ENCODE data around the gene AZIN2. TPM values are rescaled to one million over a fixed set of nuclear protein-coding genes. Genes with fewer than 3 reads are reported as not detected.

Gene AZIN2
- total RNA-seq, 6 experiments from 2014 or later, result 0.62 to 1.2 (median 0.85) TPM

DNA sequence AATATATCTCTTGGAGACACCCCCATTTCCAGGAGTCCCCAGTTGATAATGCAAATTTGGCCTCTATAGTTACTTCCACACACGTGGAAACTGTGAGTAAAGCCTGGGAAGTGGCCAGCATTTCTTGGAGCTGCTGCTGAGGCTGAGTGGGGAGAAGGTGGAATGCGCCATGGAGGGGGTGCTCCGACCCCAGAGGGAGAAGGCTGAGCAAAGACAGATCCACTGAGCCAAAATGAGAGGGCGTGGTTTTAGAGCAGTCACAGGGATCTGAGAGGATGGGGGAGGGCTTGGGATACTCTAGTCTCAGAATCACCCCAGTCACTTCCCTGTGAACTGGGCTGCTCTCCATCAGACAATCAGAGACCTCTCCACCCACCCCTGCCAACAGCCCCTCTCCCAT, 62.2 kb downstream of the AZIN2 start:
- H3K36me3 ChIP-seq, result no peaks in the 10 kb centered on the region
- DNase-seq (no peak), ATAC-seq (no peak)
- intact Hi-C loops (cut with DNase I), result no loop called here
- TF ChIP-seq, protein P1, sequence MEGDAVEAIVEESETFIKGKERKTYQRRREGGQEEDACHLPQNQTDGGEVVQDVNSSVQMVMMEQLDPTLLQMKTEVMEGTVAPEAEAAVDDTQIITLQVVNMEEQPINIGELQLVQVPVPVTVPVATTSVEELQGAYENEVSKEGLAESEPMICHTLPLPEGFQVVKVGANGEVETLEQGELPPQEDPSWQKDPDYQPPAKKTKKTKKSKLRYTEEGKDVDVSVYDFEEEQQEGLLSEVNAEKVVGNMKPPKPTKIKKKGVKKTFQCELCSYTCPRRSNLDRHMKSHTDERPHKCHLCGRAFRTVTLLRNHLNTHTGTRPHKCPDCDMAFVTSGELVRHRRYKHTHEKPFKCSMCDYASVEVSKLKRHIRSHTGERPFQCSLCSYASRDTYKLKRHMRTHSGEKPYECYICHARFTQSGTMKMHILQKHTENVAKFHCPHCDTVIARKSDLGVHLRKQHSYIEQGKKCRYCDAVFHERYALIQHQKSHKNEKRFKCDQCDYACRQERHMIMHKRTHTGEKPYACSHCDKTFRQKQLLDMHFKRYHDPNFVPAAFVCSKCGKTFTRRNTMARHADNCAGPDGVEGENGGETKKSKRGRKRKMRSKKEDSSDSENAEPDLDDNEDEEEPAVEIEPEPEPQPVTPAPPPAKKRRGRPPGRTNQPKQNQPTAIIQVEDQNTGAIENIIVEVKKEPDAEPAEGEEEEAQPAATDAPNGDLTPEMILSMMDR (IDR thresholded peaks at IDR 0.05), result no peak
- TF ChIP-seq POLR2A (IDR thresholded peaks at IDR 0.05), result no peak
- no peaks in the 10 kb centered on the region for H3K27me3 ChIP-seq
- no peak overlapping the region for H3K4me3 ChIP-seq
- no peak overlapping the region for H3K27ac ChIP-seq
- no peaks in the 10 kb centered on the region for H3K9me3 ChIP-seq
- WGBS (ENCODE audit: insufficient coverage, low coverage, low lambda C conversion rate, missing lambda C conversion rate), result 65% methylated on average over 3 of the region's 4 CpGs
- no peaks in the 10 kb centered on the region for H3K4me1 ChIP-seq

DNA sequence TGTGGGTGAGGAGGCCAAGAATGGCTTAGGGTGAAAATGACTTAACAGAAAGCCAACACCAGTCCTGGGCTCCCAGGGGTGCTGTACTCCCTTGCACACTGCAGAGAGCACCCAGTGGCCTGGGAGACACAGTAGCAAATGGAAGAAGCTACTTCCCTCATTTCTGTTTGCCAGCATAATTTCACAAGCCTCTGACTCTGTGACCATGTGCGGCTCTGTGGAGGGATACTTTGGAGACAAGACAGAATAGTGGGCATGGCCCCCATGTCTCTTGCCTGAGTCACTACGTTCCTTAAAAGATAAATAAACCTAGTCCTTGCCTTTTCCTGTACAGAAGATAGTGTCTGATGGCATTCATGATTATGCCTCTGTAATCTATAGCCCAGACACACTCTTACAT, 62.7 kb downstream of the AZIN2 start:
- H3K4me1 ChIP-seq, result no peaks in the 10 kb centered on the region
- H3K27me3 ChIP-seq, result no peaks in the 10 kb centered on the region
- H3K36me3 ChIP-seq, result no peaks in the 10 kb centered on the region
- intact Hi-C loops (cut with DNase I), result no loop called here
- no peak for TF ChIP-seq POLR2A (IDR thresholded peaks at IDR 0.05)
- TF ChIP-seq, protein P1 (IDR thresholded peaks at IDR 0.05), result no peak
- H3K27ac ChIP-seq, result no peak overlapping the region
- no peaks in the 10 kb centered on the region for H3K9me3 ChIP-seq
- 50% methylated on average over 2 of the region's 2 CpGs for WGBS (ENCODE audit: insufficient coverage, low coverage, low lambda C conversion rate, missing lambda C conversion rate)
- ATAC-seq (no peak), DNase-seq (no peak)
- H3K4me3 ChIP-seq, result no peak overlapping the region

DNA sequence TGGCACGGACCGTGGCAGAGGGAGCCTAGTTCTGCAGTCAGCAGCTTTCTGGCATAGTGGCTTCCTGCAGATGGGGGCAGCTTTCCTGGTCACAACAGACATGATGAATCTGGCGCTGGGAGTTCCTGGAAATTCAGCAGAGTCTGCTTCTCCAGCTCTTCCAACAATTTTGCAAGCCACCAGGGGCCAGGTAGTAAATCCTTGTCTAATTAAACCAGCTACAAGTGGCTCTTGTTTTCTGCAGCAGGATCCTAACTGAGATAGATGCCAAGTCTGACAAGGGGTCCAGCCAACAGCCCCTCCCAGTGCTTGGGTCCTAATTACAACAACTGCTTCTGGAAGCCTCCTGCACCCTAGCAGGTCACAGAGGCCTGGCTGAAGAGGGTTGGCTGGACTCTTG, 65.0 kb downstream of the AZIN2 start:
- intact Hi-C loops (cut with DNase I), result no loop called here
- TF ChIP-seq, protein P1 (IDR thresholded peaks at IDR 0.05), result no peak
- TF ChIP-seq POLR2A (IDR thresholded peaks at IDR 0.05), result no peak
- no peak overlapping the region for H3K27ac ChIP-seq
- H3K36me3 ChIP-seq, result no peaks in the 10 kb centered on the region
- DNase-seq (no peak), ATAC-seq (no peak)
- no peaks in the 10 kb centered on the region for H3K9me3 ChIP-seq
- no CpG with 5 or more reads among the region's 3 CpGs for WGBS (ENCODE audit: insufficient coverage, low coverage, low lambda C conversion rate, missing lambda C conversion rate)
- H3K4me1 ChIP-seq, result no peaks in the 10 kb centered on the region
- H3K4me3 ChIP-seq, result no peak overlapping the region
- H3K27me3 ChIP-seq, result no peaks in the 10 kb centered on the region

DNA sequence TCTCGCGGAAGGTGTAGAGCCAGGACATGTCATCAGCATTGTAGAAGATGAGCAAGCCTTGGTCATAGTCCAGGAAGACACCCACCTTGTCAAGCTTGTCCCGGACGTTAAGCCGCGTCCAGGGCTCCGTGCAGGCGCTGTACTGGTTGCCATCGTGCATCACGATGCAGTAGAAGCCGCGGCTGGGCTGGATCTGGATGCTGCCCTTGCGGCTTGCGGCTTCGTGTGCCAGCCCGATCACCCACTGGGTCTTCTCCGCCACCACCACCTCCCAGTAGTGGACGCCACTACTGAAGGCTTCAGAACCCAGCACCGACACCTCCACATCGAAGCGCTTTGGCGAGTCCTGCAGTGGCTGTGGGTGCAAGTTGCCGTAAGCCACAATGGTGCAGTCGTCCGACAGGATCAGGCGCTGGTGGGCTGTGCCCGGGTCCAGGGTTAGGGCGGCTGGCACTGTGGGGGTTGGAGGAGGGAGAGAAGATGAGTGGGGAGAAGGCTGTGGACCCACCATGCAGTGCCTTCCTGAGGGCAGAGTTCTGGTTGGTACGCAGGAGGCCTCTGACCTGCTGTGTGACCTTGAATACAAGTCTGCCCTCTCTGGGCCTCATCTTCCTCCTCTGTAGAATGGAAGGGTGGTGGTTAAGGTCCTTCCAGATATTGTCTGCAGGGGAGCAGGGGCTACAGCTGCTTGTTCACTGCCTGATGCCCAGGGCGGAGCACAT, 66.5 kb downstream of the AZIN2 start:
- Histone ChIP-seq H3K36me3 (no peaks in the 10 kb centered on the region), H3K4me1 (no peaks in the 10 kb centered on the region), H3K9me3 (no peaks in the 10 kb centered on the region), H3K27me3 (no peaks in the 10 kb centered on the region), H3K27ac (no peak overlapping the region), H3K4me3 (no peak overlapping the region)
- ATAC-seq (no peak), DNase-seq (no peak)
- TF ChIP-seq POLR2A (IDR thresholded peaks at IDR 0.05), result no peak
- TF ChIP-seq, protein P1 (IDR thresholded peaks at IDR 0.05), result no peak
- intact Hi-C loops (cut with DNase I), result no loop called here
- WGBS (ENCODE audit: insufficient coverage, low coverage, low lambda C conversion rate, missing lambda C conversion rate), result 98% methylated on average over 10 of the region's 30 CpGs

DNA sequence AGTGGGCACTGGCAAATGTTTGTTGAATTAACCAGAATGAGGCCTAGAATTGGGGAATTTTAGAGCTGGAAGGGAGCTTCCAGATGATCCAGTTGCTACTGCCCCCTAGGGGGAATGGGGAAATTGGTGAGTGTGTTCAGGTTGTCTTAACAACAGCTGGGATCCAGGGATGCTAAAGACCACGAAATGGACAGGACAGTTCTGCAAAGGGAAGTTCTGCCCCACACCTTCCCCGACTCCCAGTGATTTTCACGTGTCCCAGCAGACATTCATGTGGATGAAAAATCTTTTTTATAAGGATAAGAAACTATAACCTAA, 67.0 kb downstream of the AZIN2 start:
- 77% methylated on average over 3 of the region's 3 CpGs for WGBS (ENCODE audit: insufficient coverage, low coverage, low lambda C conversion rate, missing lambda C conversion rate)
- DNase-seq, result no peak

More for the DNA sequence above, 67.0 kb downstream of the AZIN2 start:
- Histone ChIP-seq H3K4me1 (no peaks in the 10 kb centered on the region), H3K36me3 (no peaks in the 10 kb centered on the region), H3K9me3 (no peaks in the 10 kb centered on the region), H3K27ac (no peak overlapping the region), H3K4me3 (no peak overlapping the region), H3K27me3 (no peaks in the 10 kb centered on the region)
- intact Hi-C loops (cut with DNase I), result no loop called here
- no peak for ATAC-seq
- TF ChIP-seq, protein P1 (IDR thresholded peaks at IDR 0.05), result peak in 2 of 4 donors; percentile 18 to 31
- TF ChIP-seq POLR2A (IDR thresholded peaks at IDR 0.05), result no peak

Measured in right lobe of liver (tissue), 6 donors.